Glutamatergic neuron (in vitro differentiated cells): ENCODE results near the gene ATP8A2. TPM values are rescaled to one million over a fixed set of nuclear protein-coding genes. Genes with fewer than 3 reads are reported as not detected.

Experiments used
- DNase-seq: peaks from one replicate; pipeline ENCODE4 v3.0.0; 2022
- H3K27ac Mint-ChIP-seq: one replicate; pipeline ENCODE4 v1.8.0; 2020; ENCODE audit warnings: mild to moderate bottlenecking, mixed read lengths, inconsistent platforms; ENCODE audit not compliant: unreplicated experiment
- H3K27me3 Mint-ChIP-seq: one replicate; pipeline ENCODE4 v1.8.0; 2020; ENCODE audit warnings: mild to moderate bottlenecking, moderate library complexity, mixed read lengths, inconsistent platforms; ENCODE audit not compliant: unreplicated experiment
- H3K36me3 Mint-ChIP-seq: one replicate; pipeline ENCODE4 v1.8.0; 2020; ENCODE audit warnings: mild to moderate bottlenecking, mixed read lengths, inconsistent platforms; ENCODE audit not compliant: unreplicated experiment
- H3K4me1 Mint-ChIP-seq: one replicate; pipeline ENCODE4 v1.8.0; 2020; ENCODE audit warnings: mild to moderate bottlenecking, low read depth, mixed read lengths, inconsistent platforms; ENCODE audit not compliant: unreplicated experiment
- H3K4me3 Mint-ChIP-seq: one replicate; pipeline ENCODE4 v1.8.0; 2020; ENCODE audit warnings: mild to moderate bottlenecking, mixed read lengths, inconsistent platforms; ENCODE audit not compliant: unreplicated experiment
- H3K9me3 Mint-ChIP-seq: one replicate; pipeline ENCODE4 v1.8.0; 2020; ENCODE audit warnings: mild to moderate bottlenecking, moderate library complexity, mixed read lengths, inconsistent platforms; ENCODE audit not compliant: unreplicated experiment
- total RNA-seq: library from RNA; stranded (reverse); fragmentation: NEBNext Ultra II Directional; extraction: Animal tissue kit (Norgen Biotek cat#: 25700); gene quantifications from one replicate; pipeline ENCODE4 v1.2.1, GENCODE V29; 2021; ENCODE audit not compliant: unreplicated experiment
- TF ChIP-seq, protein P1 (sequence below): fragments of 200-600 bp; sonication (generic); IDR thresholded peaks from one replicate; pipeline ENCODE4 v1.5.0; 2021; ENCODE audit not compliant: partially characterized antibody, unreplicated experiment

Gene ATP8A2
- total RNA-seq, 1 donor from 2014 or later: 70.1 TPM

DNA sequence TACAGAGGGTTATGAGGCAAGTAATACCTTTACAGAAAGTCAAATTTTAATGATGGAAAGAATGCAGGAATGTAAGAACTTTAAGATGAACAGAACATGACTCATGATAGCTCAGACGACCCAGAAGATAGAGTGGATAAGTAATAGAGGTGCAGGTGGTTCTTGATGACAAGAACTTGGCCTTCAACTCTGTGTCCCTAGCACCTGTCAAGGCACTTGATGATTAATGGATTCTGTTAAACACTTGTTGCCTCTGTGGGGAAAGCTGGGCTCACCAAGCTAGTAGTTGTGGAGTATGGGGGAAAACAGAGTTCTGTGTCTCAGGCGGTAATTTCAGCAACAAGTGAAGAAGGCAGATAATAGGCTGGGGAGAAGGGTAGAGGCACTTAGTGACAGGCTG lies 306.2 kb downstream of the ATP8A2 start:
- no peak for DNase-seq
- TF ChIP-seq, protein P1, sequence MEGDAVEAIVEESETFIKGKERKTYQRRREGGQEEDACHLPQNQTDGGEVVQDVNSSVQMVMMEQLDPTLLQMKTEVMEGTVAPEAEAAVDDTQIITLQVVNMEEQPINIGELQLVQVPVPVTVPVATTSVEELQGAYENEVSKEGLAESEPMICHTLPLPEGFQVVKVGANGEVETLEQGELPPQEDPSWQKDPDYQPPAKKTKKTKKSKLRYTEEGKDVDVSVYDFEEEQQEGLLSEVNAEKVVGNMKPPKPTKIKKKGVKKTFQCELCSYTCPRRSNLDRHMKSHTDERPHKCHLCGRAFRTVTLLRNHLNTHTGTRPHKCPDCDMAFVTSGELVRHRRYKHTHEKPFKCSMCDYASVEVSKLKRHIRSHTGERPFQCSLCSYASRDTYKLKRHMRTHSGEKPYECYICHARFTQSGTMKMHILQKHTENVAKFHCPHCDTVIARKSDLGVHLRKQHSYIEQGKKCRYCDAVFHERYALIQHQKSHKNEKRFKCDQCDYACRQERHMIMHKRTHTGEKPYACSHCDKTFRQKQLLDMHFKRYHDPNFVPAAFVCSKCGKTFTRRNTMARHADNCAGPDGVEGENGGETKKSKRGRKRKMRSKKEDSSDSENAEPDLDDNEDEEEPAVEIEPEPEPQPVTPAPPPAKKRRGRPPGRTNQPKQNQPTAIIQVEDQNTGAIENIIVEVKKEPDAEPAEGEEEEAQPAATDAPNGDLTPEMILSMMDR: no peak
- Mint-ChIP-seq H3K4me3 (no peak overlapping the region), H3K4me1 (peaks cover 2% of the 10 kb centered on the region), H3K27ac (no peak overlapping the region), H3K36me3 (peaks cover 9% of the 10 kb centered on the region), H3K9me3 (peaks cover 4% of the 10 kb centered on the region), H3K27me3 (peaks cover 2% of the 10 kb centered on the region)

DNA sequence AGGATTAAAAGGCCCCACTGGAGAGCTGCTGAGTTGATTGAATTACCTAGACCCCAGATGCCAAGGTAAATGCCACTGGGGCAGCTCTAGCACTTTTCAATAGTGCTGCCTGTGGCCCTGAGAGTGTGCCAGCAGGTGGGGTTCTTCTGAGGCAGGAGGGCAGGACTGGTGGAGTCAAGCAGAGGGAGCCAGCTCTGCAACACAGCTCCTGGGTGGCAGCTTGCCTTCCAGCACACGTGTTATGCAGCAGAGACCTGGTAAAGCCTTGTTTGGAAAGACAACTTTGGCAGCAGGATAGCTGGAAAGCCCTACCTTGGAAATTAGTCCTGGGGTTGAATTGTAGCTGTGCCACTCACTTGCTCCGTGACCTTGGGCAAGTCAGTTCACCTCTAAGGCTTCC lies 306.6 kb downstream of the ATP8A2 start:
- TF ChIP-seq, protein P1: no peak
- Mint-ChIP-seq H3K4me3 (no peak overlapping the region), H3K4me1 (peaks cover 2% of the 10 kb centered on the region), H3K36me3 (peaks cover 9% of the 10 kb centered on the region), H3K9me3 (peaks cover 4% of the 10 kb centered on the region), H3K27me3 (peaks cover 2% of the 10 kb centered on the region), H3K27ac (no peak overlapping the region)
- DNase-seq: no peak

DNA sequence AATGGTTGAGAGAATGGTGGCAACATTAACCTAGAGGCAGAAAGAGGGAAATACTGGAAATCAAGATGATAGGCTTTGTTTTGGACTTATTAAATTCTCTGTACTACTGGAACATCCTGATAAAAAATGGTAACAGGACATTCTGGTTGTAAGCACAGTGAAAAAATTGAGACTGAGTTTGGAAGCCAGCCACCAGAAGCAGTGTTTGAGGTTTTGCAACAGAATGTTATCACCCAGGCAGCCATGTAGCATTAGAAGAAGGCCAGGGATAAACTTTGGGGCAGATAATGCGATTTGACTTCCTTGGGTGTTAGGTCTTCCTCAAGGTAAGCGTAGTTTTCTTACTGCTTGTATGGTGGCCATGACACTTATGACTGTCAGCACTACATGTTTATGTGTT lies 307.4 kb downstream of the ATP8A2 start:
- TF ChIP-seq, protein P1: no peak
- peaks cover 4% of the 10 kb centered on the region for H3K9me3 Mint-ChIP-seq
- DNase-seq: no peak
- H3K4me3 Mint-ChIP-seq: no peak overlapping the region
- peaks cover 9% of the 10 kb centered on the region for H3K36me3 Mint-ChIP-seq
- peaks cover 2% of the 10 kb centered on the region for H3K4me1 Mint-ChIP-seq
- peaks cover 2% of the 10 kb centered on the region for H3K27me3 Mint-ChIP-seq
- no peak overlapping the region for H3K27ac Mint-ChIP-seq

DNA sequence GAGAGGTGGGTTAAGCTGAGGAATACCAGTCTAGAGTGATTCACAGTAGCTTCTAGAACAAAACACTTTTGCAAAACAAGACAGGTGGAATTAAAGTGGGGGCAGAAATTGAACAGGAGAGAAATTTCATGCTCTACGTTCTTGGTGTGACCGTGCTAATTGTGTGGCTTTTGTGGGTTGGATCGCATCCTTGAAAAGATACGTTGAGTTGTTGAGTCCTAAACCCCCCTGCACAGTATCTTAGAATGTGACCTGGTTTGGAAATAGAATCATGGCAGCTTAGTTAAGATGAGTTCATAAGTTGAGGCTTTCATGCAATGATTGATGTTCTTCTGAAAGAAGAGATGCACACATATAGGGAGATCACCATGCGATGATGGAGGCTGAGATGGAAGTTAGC lies 308.2 kb downstream of the ATP8A2 start:
- Mint-ChIP-seq H3K27ac (peak overlapping the region; percentile 1), H3K27me3 (peaks cover 2% of the 10 kb centered on the region), H3K4me1 (peaks cover 2% of the 10 kb centered on the region), H3K36me3 (peaks cover 9% of the 10 kb centered on the region), H3K4me3 (no peak overlapping the region), H3K9me3 (peaks cover 4% of the 10 kb centered on the region)
- DNase-seq: no peak
- TF ChIP-seq, protein P1: no peak

DNA sequence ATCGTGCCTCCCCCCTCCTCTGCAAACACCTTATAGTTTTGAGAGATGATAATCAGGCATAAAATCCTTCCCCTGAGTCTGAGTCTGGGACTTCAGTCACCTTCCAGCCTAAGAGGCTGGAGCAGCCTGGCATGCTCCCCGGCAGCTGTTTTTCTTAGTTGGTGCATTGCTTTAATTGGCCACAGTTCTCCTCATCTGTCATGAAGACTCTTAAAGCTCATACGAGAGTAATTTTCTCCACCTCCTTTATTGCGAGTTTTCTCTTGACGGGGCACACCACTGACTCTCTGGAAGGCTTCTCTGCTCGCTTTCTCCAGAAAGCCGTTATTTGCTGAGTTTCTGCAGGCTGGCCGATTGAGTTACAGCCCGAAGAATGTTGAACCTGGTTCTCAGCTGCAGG lies 310.5 kb downstream of the ATP8A2 start:
- Mint-ChIP-seq H3K36me3 (peaks cover 13% of the 10 kb centered on the region), H3K27ac (no peak overlapping the region), H3K9me3 (peaks cover 6% of the 10 kb centered on the region), H3K27me3 (peaks cover 5% of the 10 kb centered on the region), H3K4me3 (no peak overlapping the region), H3K4me1 (peaks cover 13% of the 10 kb centered on the region)
- no peak for DNase-seq
- TF ChIP-seq, protein P1: no peak
